ENCODE data around the gene PLA2G15.
A peak's percentile ranks its signal among the peaks of the same experiment; 100 is the strongest.

PLA2G15 gene

GRCh38 chr16:68236826-68237242, 8.3 kb upstream of the PLA2G15 start:
- peak overlapping the region; percentile 26 for H3K4ac ChIP-seq (ENCODE audit: low read depth, low read length)
- peaks cover 4% of the 10 kb centered on the region for H3K79me2 ChIP-seq (ENCODE audit: control insufficient read depth, insufficient read depth, low read length)
- peak overlapping the region; percentile 48 for H2BK5ac ChIP-seq (ENCODE audit: low read length)
- WGBS (ENCODE audit: extremely low coverage, insufficient coverage, low lambda C conversion rate) = no CpG with 5 or more reads among the region's 21 CpGs
- DNase-seq = no peak
- peaks cover 2% of the 10 kb centered on the region for H3K79me1 ChIP-seq (ENCODE audit: low read length)
- H4K5ac ChIP-seq (ENCODE audit: low read length) = no peak overlapping the region
- peak overlapping the region; percentile 94 for H3K56ac ChIP-seq (ENCODE audit: low read length)
- peak overlapping the region; percentile 65 for H3K18ac ChIP-seq (ENCODE audit: low read length)
- H2BK120ac ChIP-seq (ENCODE audit: low read depth, low read length) = no peak overlapping the region
- H2AK5ac ChIP-seq (ENCODE audit: low read length) = no peak overlapping the region
- peak overlapping the region; percentile 91 for H3K9ac ChIP-seq (ENCODE audit: low read length)
- no peak overlapping the region for H4K8ac ChIP-seq (ENCODE audit: low read depth, low read length)
- H2BK15ac ChIP-seq (replicated peaks; ENCODE audit: low read depth) = no peak overlapping the region
- no peak overlapping the region for H3K23ac ChIP-seq (ENCODE audit: low read length)
- H3K4me3 ChIP-seq (ENCODE audit: low read length) = peak overlapping the region; percentile 4
- no peaks in the 10 kb centered on the region for H3K36me3 ChIP-seq (ENCODE audit: control insufficient read depth, insufficient read depth, low read length)
- H3K27ac ChIP-seq (ENCODE audit: low read depth, low read length) = peak overlapping the region; percentile 89
- peaks cover 4% of the 10 kb centered on the region for H3K4me1 ChIP-seq (ENCODE audit: control insufficient read depth, low read depth, low read length)
- H3K4me2 ChIP-seq (ENCODE audit: low read length) = peak overlapping the region; percentile 95
- no peaks in the 10 kb centered on the region for H3K27me3 ChIP-seq (ENCODE audit: insufficient read depth, low read length, poor library complexity)

- Histone ChIP-seq H3K79me2 (ENCODE audit: control insufficient read depth, insufficient read depth, low read length) (peaks cover 4% of the 10 kb centered on the region), H2AK5ac (ENCODE audit: low read length) (no peak overlapping the region), H4K8ac (ENCODE audit: low read depth, low read length) (peak overlapping the region; percentile 7), H2BK5ac (ENCODE audit: low read length) (peak overlapping the region; percentile 61), H3K27me3 (ENCODE audit: insufficient read depth, low read length, poor library complexity) (no peaks in the 10 kb centered on the region), H3K9ac (ENCODE audit: low read length) (peak overlapping the region; percentile 91), H3K56ac (ENCODE audit: low read length) (peak overlapping the region; percentile 94), H3K4ac (ENCODE audit: low read depth, low read length) (peak overlapping the region; percentile 26), H2BK120ac (ENCODE audit: low read depth, low read length) (no peak overlapping the region), H3K4me1 (ENCODE audit: control insufficient read depth, low read depth, low read length) (peaks cover 4% of the 10 kb centered on the region), H3K4me2 (ENCODE audit: low read length) (peak overlapping the region; percentile 95), H2BK15ac (replicated peaks; ENCODE audit: low read depth) (no peak overlapping the region), H3K36me3 (ENCODE audit: control insufficient read depth, insufficient read depth, low read length) (no peaks in the 10 kb centered on the region), H3K27ac (ENCODE audit: low read depth, low read length) (peak overlapping the region; percentile 89), H3K79me1 (ENCODE audit: low read length) (peaks cover 2% of the 10 kb centered on the region), H3K23ac (ENCODE audit: low read length) (no peak overlapping the region), H3K18ac (ENCODE audit: low read length) (peak overlapping the region; percentile 65), H4K5ac (ENCODE audit: low read length) (no peak overlapping the region), H3K4me3 (ENCODE audit: low read length) (peak overlapping the region; percentile 5)
- peak; percentile 100 for DNase-seq
- no CpG with 5 or more reads among the region's 72 CpGs for WGBS (ENCODE audit: extremely low coverage, insufficient coverage, low lambda C conversion rate)
Measured at GRCh38 chr16:68237243-68238028, 7.7 kb upstream of the PLA2G15 start.

DNA sequence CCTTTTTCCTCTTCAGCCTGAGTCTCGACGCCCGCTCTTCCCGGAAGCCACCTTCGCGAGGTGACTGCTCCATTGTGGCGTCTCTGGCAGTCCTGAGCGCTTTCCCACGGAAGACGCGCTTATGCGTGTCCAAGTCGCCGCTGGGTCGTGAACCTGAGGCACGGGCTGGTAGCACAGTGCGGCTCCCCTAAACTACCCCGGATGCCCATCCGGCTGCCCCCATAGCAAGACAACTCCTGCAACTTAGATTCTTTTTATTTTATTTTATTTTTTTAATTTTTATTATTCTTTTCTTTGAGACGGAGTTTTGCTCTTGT, 7.2 kb upstream of the PLA2G15 start:
- Histone ChIP-seq H3K4ac (ENCODE audit: low read depth, low read length) (no peak overlapping the region), H2BK120ac (ENCODE audit: low read depth, low read length) (no peak overlapping the region), H3K36me3 (ENCODE audit: control insufficient read depth, insufficient read depth, low read length) (no peaks in the 10 kb centered on the region), H4K5ac (ENCODE audit: low read length) (no peak overlapping the region), H3K27ac (ENCODE audit: low read depth, low read length) (peak overlapping the region; percentile 66), H2BK5ac (ENCODE audit: low read length) (peak overlapping the region; percentile 61), H3K4me3 (ENCODE audit: low read length) (peak overlapping the region; percentile 5), H2BK15ac (replicated peaks; ENCODE audit: low read depth) (no peak overlapping the region), H2AK5ac (ENCODE audit: low read length) (no peak overlapping the region), H3K4me1 (ENCODE audit: control insufficient read depth, low read depth, low read length) (peaks cover 4% of the 10 kb centered on the region), H4K8ac (ENCODE audit: low read depth, low read length) (peak overlapping the region; percentile 7), H3K23ac (ENCODE audit: low read length) (no peak overlapping the region), H3K9ac (ENCODE audit: low read length) (peak overlapping the region; percentile 79), H3K27me3 (ENCODE audit: insufficient read depth, low read length, poor library complexity) (no peaks in the 10 kb centered on the region), H3K79me1 (ENCODE audit: low read length) (peaks cover 2% of the 10 kb centered on the region), H3K18ac (ENCODE audit: low read length) (peak overlapping the region; percentile 19), H3K4me2 (ENCODE audit: low read length) (peak overlapping the region; percentile 52), H3K56ac (ENCODE audit: low read length) (peak overlapping the region; percentile 89), H3K79me2 (ENCODE audit: control insufficient read depth, insufficient read depth, low read length) (peaks cover 4% of the 10 kb centered on the region)
- no CpG with 5 or more reads among the region's 20 CpGs for WGBS (ENCODE audit: extremely low coverage, insufficient coverage, low lambda C conversion rate)
- DNase-seq = no peak

GRCh38 chr16:68242085-68242484, 3.1 kb upstream of the PLA2G15 start:
- Histone ChIP-seq H3K23ac (ENCODE audit: low read length) (no peak overlapping the region), H3K27ac (ENCODE audit: low read depth, low read length) (no peak overlapping the region), H3K4ac (ENCODE audit: low read depth, low read length) (no peak overlapping the region), H3K4me3 (ENCODE audit: low read length) (no peak overlapping the region), H3K79me2 (ENCODE audit: control insufficient read depth, insufficient read depth, low read length) (no peaks in the 10 kb centered on the region), H3K4me2 (ENCODE audit: low read length) (no peak overlapping the region), H3K4me1 (ENCODE audit: control insufficient read depth, low read depth, low read length) (peaks cover 4% of the 10 kb centered on the region), H3K56ac (ENCODE audit: low read length) (no peak overlapping the region), H3K9ac (ENCODE audit: low read length) (no peak overlapping the region), H3K27me3 (ENCODE audit: insufficient read depth, low read length, poor library complexity) (no peaks in the 10 kb centered on the region), H3K36me3 (ENCODE audit: control insufficient read depth, insufficient read depth, low read length) (no peaks in the 10 kb centered on the region), H2AK5ac (ENCODE audit: low read length) (no peak overlapping the region), H2BK5ac (ENCODE audit: low read length) (no peak overlapping the region), H2BK15ac (replicated peaks; ENCODE audit: low read depth) (no peak overlapping the region), H4K5ac (ENCODE audit: low read length) (no peak overlapping the region), H3K18ac (ENCODE audit: low read length) (no peak overlapping the region), H3K79me1 (ENCODE audit: low read length) (no peaks in the 10 kb centered on the region), H4K8ac (ENCODE audit: low read depth, low read length) (no peak overlapping the region), H2BK120ac (ENCODE audit: low read depth, low read length) (no peak overlapping the region)
- WGBS (ENCODE audit: extremely low coverage, insufficient coverage, low lambda C conversion rate) = no CpG with 5 or more reads among the region's 7 CpGs
- DNase-seq = no peak

DNA sequence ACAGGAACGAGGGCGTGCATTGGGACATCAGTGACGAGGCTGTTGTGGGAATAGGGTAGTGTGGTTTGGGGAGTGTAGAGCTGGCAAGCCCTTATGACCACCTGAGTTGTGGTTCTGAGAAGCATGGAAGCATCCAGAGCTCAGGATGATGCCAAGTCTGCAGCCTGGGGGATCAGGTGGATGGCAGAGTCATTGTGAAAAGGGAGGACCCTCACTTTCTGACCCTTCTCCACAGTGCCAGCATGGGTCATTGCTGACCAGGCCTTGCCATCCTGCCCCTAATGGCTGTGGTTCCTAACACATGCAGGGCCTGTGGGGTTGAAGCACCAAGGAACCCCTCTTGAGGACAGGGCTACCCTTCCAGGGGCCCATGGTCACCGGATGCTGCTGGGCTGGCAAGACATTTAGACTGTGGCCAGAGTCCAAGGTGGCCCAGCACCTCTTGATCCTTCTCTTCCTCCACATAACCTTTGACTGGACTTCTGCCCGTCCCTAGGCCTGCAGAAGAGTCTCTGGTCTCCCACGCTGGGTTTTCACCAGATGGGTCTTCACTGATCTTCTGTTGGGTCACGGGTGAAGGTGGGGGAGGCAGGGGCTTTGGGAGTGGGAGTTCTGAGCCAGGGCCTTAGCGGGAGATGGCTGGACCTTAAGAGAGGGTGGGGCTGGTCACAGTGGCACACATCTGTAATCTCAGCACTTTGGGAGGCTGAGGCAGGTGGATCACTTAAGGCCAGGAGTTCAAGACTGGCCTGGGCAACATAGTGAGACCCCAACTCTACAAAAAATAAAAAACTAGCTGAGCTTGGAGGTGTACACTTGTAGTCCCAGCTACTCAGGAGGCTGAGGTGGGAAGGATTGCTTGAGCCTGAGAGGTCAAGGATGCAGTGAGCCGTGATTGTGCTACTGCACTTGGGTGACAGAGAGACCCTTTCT, 2.0 kb upstream of the PLA2G15 start:
- H3K27ac ChIP-seq (ENCODE audit: low read depth, low read length) = no peak overlapping the region
- H3K18ac ChIP-seq (ENCODE audit: low read length) = no peak overlapping the region
- no peak overlapping the region for H3K4ac ChIP-seq (ENCODE audit: low read depth, low read length)
- no peaks in the 10 kb centered on the region for H3K27me3 ChIP-seq (ENCODE audit: insufficient read depth, low read length, poor library complexity)
- DNase-seq = no peak
- H3K79me2 ChIP-seq (ENCODE audit: control insufficient read depth, insufficient read depth, low read length) = no peaks in the 10 kb centered on the region
- H2BK15ac ChIP-seq (replicated peaks; ENCODE audit: low read depth) = no peak overlapping the region
- H2BK5ac ChIP-seq (ENCODE audit: low read length) = no peak overlapping the region
- no peak overlapping the region for H2AK5ac ChIP-seq (ENCODE audit: low read length)
- H3K23ac ChIP-seq (ENCODE audit: low read length) = no peak overlapping the region
- H3K56ac ChIP-seq (ENCODE audit: low read length) = no peak overlapping the region
- no peak overlapping the region for H4K5ac ChIP-seq (ENCODE audit: low read length)
- no peaks in the 10 kb centered on the region for H3K36me3 ChIP-seq (ENCODE audit: control insufficient read depth, insufficient read depth, low read length)
- H4K8ac ChIP-seq (ENCODE audit: low read depth, low read length) = no peak overlapping the region
- no CpG with 5 or more reads among the region's 9 CpGs for WGBS (ENCODE audit: extremely low coverage, insufficient coverage, low lambda C conversion rate)
- H3K4me1 ChIP-seq (ENCODE audit: control insufficient read depth, low read depth, low read length) = peaks cover 4% of the 10 kb centered on the region
- H3K79me1 ChIP-seq (ENCODE audit: low read length) = no peaks in the 10 kb centered on the region
- no peak overlapping the region for H3K4me3 ChIP-seq (ENCODE audit: low read length)
- no peak overlapping the region for H2BK120ac ChIP-seq (ENCODE audit: low read depth, low read length)
- no peak overlapping the region for H3K4me2 ChIP-seq (ENCODE audit: low read length)
- H3K9ac ChIP-seq (ENCODE audit: low read length) = no peak overlapping the region
